ENCODE results near the gene NTN3. TPM values are rescaled to one million over a fixed set of nuclear protein-coding genes. Genes with fewer than 3 reads are reported as not detected.

Gene NTN3
- polyA plus RNA-seq, 1 of the 3 experiments (the other 2 are of a cell fraction), result 0.28 TPM

DNA sequence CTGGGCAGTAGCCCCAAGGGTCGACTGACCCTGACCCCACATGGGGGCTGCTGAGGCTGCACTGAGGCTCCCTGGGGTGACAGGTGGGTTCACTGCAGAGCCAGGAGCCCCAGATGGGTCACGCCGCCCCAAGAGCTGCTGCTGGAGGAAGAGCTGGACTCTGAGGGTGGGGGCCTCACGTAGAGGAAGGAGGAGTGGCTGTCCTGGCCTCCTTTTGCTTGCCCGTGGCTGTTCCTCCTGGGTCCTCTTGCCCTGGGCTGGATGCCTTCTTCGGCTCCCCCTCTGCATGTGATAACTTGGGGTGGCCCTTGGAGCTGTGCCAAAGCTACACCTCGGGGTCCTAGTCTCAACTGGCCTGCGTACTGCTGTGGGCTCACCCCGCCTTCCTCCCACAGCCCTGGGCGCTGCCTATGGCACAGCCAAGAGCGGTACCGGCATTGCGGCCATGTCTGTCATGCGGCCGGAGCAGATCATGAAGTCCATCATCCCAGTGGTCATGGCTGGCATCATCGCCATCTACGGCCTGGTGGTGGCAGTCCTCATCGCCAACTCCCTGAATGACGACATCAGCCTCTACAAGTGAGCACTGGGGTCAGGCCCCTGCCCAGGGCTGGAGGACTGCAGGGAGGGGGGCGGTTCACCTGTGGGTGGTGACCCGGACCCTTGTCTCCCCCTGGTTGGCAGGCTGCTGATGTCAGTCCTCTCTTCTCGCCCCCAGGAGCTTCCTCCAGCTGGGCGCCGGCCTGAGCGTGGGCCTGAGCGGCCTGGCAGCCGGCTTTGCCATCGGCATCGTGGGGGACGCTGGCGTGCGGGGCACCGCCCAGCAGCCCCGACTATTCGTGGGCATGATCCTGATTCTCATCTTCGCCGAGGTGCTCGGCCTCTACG is 48.0 kb downstream of the NTN3 start:
- Histone ChIP-seq H3K36me3 (replicated peaks in 1 of 2; ENCODE audit: control insufficient read depth in 1 of 2, insufficient read depth in 2 of 2, low read length in 1 of 2) (peaks cover 12 to 15% of the 10 kb centered on the region in 2 experiments), H3K27me3 (ENCODE audit: insufficient read depth) (no peaks in the 10 kb centered on the region), H2AFZ (ENCODE audit: low read depth) (no peak overlapping the region), H3K9ac (no peak overlapping the region; the same call in 1 of the 2 replicates), H3K4me3 (ENCODE audit: low read depth in 2 of 2, low read length in 1 of 2) (peak overlapping the region in 1 of 2 experiments; percentile 29; a peak in 1 of 4 replicates), H4K20me1 (ENCODE audit: insufficient read depth) (peaks cover 50% of the 10 kb centered on the region), H3K9me2 (no peaks in the 10 kb centered on the region), H3K4me1 (ENCODE audit: control insufficient read depth in 1 of 2, insufficient read depth in 2 of 2, low read depth in 1 of 2, low read length in 1 of 2) (peaks cover 12 to 34% of the 10 kb centered on the region in 2 experiments; a peak in 3 of 4 replicates), H3K4me2 (peak overlapping the region; percentile 52; the same call in 1 of the 2 replicates), H3K27ac (ENCODE audit: low read depth in 2 of 2, low read length in 1 of 2) (peak overlapping the region; percentile 65 to 87; a peak in 3 of 4 replicates), H3K9me3 (no peaks in the 10 kb centered on the region), H3K79me2 (ENCODE audit: insufficient read depth) (peaks cover 91% of the 10 kb centered on the region), H3F3A (replicated peaks; ENCODE audit: insufficient read depth) (peaks cover 7% of the 10 kb centered on the region)
- CTCF ChIA-PET, result interaction anchor here (1.1 to 1.8 kb wide), 4 partner anchors 12 to 21 kb away, joined by 3 to 5 read pairs (median 4); partner anchors contain the start of gene CEMP1
- peak; percentile 55 for DNase-seq
- 88% methylated on average over 17 of the region's 39 CpGs for WGBS (ENCODE audit: low lambda C conversion rate)
- TF ChIP-seq, protein P1, sequence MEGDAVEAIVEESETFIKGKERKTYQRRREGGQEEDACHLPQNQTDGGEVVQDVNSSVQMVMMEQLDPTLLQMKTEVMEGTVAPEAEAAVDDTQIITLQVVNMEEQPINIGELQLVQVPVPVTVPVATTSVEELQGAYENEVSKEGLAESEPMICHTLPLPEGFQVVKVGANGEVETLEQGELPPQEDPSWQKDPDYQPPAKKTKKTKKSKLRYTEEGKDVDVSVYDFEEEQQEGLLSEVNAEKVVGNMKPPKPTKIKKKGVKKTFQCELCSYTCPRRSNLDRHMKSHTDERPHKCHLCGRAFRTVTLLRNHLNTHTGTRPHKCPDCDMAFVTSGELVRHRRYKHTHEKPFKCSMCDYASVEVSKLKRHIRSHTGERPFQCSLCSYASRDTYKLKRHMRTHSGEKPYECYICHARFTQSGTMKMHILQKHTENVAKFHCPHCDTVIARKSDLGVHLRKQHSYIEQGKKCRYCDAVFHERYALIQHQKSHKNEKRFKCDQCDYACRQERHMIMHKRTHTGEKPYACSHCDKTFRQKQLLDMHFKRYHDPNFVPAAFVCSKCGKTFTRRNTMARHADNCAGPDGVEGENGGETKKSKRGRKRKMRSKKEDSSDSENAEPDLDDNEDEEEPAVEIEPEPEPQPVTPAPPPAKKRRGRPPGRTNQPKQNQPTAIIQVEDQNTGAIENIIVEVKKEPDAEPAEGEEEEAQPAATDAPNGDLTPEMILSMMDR (IDR thresholded peaks at IDR 0.05), result 0 out of 2 replicates have a peak, but pooled peaks have one; percentile 6
- TF ChIP-seq, protein P2, sequence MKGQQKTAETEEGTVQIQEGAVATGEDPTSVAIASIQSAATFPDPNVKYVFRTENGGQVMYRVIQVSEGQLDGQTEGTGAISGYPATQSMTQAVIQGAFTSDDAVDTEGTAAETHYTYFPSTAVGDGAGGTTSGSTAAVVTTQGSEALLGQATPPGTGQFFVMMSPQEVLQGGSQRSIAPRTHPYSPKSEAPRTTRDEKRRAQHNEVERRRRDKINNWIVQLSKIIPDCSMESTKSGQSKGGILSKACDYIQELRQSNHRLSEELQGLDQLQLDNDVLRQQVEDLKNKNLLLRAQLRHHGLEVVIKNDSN (IDR thresholded peaks at IDR 0.05; ENCODE audit: borderline replicate concordance, low read depth), result no peak
- POLR2A ChIA-PET, result interaction anchor here (1.1 kb wide), 1 partner anchor 50 kb away, joined by 4 read pairs; no protein-coding TSS in a partner anchor

DNA sequence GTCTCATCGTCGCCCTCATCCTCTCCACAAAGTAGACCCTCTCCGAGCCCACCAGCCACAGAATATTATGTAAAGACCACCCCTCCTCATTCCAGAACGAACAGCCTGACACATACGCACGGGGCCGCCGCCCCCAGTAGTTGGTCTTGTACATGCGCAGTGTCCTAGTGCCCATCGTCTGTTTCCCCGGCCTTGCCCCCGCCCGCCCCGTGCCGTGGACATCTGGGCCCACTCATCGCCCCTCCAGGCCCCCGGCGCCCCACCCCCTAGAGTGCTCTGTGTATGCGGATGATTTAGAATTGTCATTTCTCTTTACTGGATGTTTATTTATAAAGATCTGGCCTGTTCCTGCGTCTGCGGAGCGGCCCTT is 48.6 kb downstream of the NTN3 start:
- Histone ChIP-seq H3K9ac (peak overlapping the region; percentile 65; the same call in 1 of the 2 replicates), H3K79me2 (ENCODE audit: insufficient read depth) (peaks cover 87% of the 10 kb centered on the region), H2AFZ (ENCODE audit: low read depth) (no peak overlapping the region), H3K4me3 (ENCODE audit: low read depth in 2 of 2, low read length in 1 of 2) (peak overlapping the region in 1 of 2 experiments; percentile 29; a peak in 2 of 4 replicates), H3K9me3 (no peaks in the 10 kb centered on the region), H3K27ac (ENCODE audit: low read depth in 2 of 2, low read length in 1 of 2) (peak overlapping the region; percentile 65 to 87), H3K4me2 (peak overlapping the region; percentile 52; the same call in 1 of the 2 replicates), H3F3A (replicated peaks; ENCODE audit: insufficient read depth) (peaks cover 7% of the 10 kb centered on the region), H3K27me3 (ENCODE audit: insufficient read depth) (no peaks in the 10 kb centered on the region), H3K4me1 (ENCODE audit: control insufficient read depth in 1 of 2, insufficient read depth in 2 of 2, low read depth in 1 of 2, low read length in 1 of 2) (peaks cover 12 to 33% of the 10 kb centered on the region in 2 experiments; a peak in 3 of 4 replicates), H4K20me1 (ENCODE audit: insufficient read depth) (peaks cover 48% of the 10 kb centered on the region), H3K36me3 (replicated peaks in 1 of 2; ENCODE audit: control insufficient read depth in 1 of 2, insufficient read depth in 2 of 2, low read length in 1 of 2) (peaks cover 16 to 21% of the 10 kb centered on the region in 2 experiments), H3K9me2 (no peaks in the 10 kb centered on the region)
- CTCF ChIA-PET, result interaction anchor here (1.1 to 1.8 kb wide), 2 partner anchors 11 to 18 kb away, joined by 4 to 5 read pairs; partner anchors contain the start of gene CEMP1
- POLR2A ChIA-PET, result interaction anchor here (0.7 to 1.7 kb wide), 4 partner anchors 9 to 51 kb away, joined by 3 to 15 read pairs (median 4); partner anchors contain the start of gene CEMP1
- 40% methylated on average over 21 of the region's 22 CpGs for WGBS (ENCODE audit: low lambda C conversion rate)
- no peak for DNase-seq
- TF ChIP-seq TCF12 (IDR thresholded peaks at IDR 0.05) (no peak), CHD2 (IDR thresholded peaks at IDR 0.05; ENCODE audit: low read length, partially characterized antibody) (no peak), FOXJ3 (CRISPR knock-in tag; IDR thresholded peaks at IDR 0.05) (no peak), TEAD4 (IDR thresholded peaks at IDR 0.05; ENCODE audit: borderline replicate concordance, insufficient read depth) (no peak), GATA2 (CRISPR knock-in tag; IDR thresholded peaks at IDR 0.05) (no peak), RCOR1 (IDR thresholded peaks at IDR 0.05; ENCODE audit: low read length) (no peak), SIN3A (IDR thresholded peaks at IDR 0.05; ENCODE audit: borderline replicate concordance, low read depth, low read length) (no peak), GABPA (IDR thresholded peaks at IDR 0.05; ENCODE audit: low read depth) (no peak), RXRA (IDR thresholded peaks at IDR 0.05; ENCODE audit: borderline replicate concordance, low read depth) (no peak), EZH2phosphoT487 (IDR thresholded peaks at IDR 0.05; ENCODE audit: borderline replicate concordance, low read depth) (no peak)
- TF ChIP-seq, protein P2 (IDR thresholded peaks at IDR 0.05; ENCODE audit: borderline replicate concordance, low read depth), result no peak
- TF ChIP-seq, protein P1 (IDR thresholded peaks at IDR 0.05), result no peak
- TF ChIP-seq, protein P3, sequence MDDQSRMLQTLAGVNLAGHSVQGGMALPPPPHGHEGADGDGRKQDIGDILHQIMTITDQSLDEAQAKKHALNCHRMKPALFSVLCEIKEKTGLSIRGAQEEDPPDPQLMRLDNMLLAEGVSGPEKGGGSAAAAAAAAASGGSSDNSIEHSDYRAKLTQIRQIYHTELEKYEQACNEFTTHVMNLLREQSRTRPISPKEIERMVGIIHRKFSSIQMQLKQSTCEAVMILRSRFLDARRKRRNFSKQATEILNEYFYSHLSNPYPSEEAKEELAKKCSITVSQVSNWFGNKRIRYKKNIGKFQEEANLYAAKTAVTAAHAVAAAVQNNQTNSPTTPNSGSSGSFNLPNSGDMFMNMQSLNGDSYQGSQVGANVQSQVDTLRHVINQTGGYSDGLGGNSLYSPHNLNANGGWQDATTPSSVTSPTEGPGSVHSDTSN (IDR thresholded peaks at IDR 0.05), result no peak
- TF ChIP-seq, protein P4, sequence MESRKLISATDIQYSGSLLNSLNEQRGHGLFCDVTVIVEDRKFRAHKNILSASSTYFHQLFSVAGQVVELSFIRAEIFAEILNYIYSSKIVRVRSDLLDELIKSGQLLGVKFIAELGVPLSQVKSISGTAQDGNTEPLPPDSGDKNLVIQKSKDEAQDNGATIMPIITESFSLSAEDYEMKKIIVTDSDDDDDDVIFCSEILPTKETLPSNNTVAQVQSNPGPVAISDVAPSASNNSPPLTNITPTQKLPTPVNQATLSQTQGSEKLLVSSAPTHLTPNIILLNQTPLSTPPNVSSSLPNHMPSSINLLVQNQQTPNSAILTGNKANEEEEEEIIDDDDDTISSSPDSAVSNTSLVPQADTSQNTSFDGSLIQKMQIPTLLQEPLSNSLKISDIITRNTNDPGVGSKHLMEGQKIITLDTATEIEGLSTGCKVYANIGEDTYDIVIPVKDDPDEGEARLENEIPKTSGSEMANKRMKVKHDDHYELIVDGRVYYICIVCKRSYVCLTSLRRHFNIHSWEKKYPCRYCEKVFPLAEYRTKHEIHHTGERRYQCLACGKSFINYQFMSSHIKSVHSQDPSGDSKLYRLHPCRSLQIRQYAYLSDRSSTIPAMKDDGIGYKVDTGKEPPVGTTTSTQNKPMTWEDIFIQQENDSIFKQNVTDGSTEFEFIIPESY (IDR thresholded peaks at IDR 0.05; ENCODE audit: borderline replicate concordance, low read depth), result no peak
